GM12878 (cell line): ENCODE data around the gene CERT1. TPM values are rescaled to one million over a fixed set of nuclear protein-coding genes. Genes with fewer than 3 reads are reported as not detected.

Experiments
- ATAC-seq: fragments of 200-7000 bp; cut with Tn5 transposase; 3 replicates; pipeline ENCODE4 v1.9.1; 2020; ENCODE audit warnings: mild to moderate bottlenecking, moderate library complexity
- BruUV-seq: library from RNA; stranded (reverse); fragments of 400-500 nt; replicated peaks from 2 replicates; lab custom pipeline; 2021; lab: Mats Ljungman, UMichigan
- CTCF ChIA-PET: fragments of 300-600 bp; sonication (Branson Sonifier 250); formaldehyde crosslinking; extraction: SDS; loops from one replicate; lab custom pipeline; 2021; ENCODE audit warnings: inconsistent platforms; lab: Yijun Ruan, JAX
- POLR2A ChIA-PET: fragments of 350-600 bp; formaldehyde crosslinking; extraction: SDS; loops from one replicate; lab custom pipeline; 2021; ENCODE audit warnings: inconsistent platforms; lab: Charles Lee
- RAD21 ChIA-PET: fragments of 300-600 bp; sonication (Branson Sonifier 250); formaldehyde crosslinking; loops from one replicate; lab custom pipeline; 2023; ENCODE audit warnings: antibody characterized with exemption; ENCODE audit not compliant: unreplicated experiment; lab: Charles Lee
- SMC1A ChIA-PET: fragments of 300-600 bp; sonication (Branson Sonifier 250); formaldehyde crosslinking; loops from one replicate; lab custom pipeline; 2023; ENCODE audit not compliant: unreplicated experiment, uncharacterized antibody; lab: Charles Lee
- DNase-seq: peaks from one replicate; pipeline ENCODE4 v3.0.0-alpha.2; 2011; ENCODE audit warnings: low read depth, low spot score
- FAIRE-seq: peaks from 3 replicates; lab custom pipeline; 2011; peaks lifted over from hg19 to GRCh38; lab: Jason Lieb, UNC
- H2AFZ ChIP-seq: 2 replicates; pipeline ENCODE4 v1.6.0; 2011; ENCODE audit warnings: low read depth, low read length, control low read depth; ENCODE audit not compliant: control insufficient read depth
- H3K27ac ChIP-seq: 2 replicates; pipeline ENCODE4 v1.5.1; 2011; ENCODE audit warnings: control low read depth; ENCODE audit not compliant: control insufficient read depth, insufficient read depth
- H3K27me3 ChIP-seq, 2 experiments: replicated peaks in 1 of 2; 2 replicates each; pipeline versions ENCODE4 v1.6.0 to v1.6.1; 2011; ENCODE audit warnings: low read length in 1 of 2; ENCODE audit not compliant: control insufficient read depth in 2 of 2, insufficient read depth in 2 of 2
- H3K36me3 ChIP-seq, 2 experiments: 2 replicates each; pipeline ENCODE4 v1.5.1; 2011; ENCODE audit warnings: low read length in 1 of 2; ENCODE audit not compliant: control insufficient read depth in 2 of 2, insufficient read depth in 2 of 2
- H3K4me1 ChIP-seq: 2 replicates; pipeline ENCODE4 v1.6.1; 2011; ENCODE audit warnings: mild to moderate bottlenecking, low read length, moderate library complexity, mixed read lengths; ENCODE audit not compliant: control insufficient read depth, insufficient read depth
- H3K4me2 ChIP-seq: 2 replicates; pipeline ENCODE4 v1.6.0; 2011; ENCODE audit warnings: control low read depth; ENCODE audit not compliant: control insufficient read depth, insufficient read depth
- H3K4me3 ChIP-seq: fragments of 200-600 bp; sonication (generic); 2 replicates; pipeline ENCODE4 v1.5.1; 2016
- H3K79me2 ChIP-seq: 2 replicates; pipeline ENCODE4 v1.6.0; 2011; ENCODE audit warnings: low read length; ENCODE audit not compliant: control insufficient read depth, insufficient read depth
- H3K9ac ChIP-seq: 2 replicates; pipeline ENCODE4 v1.8.0; 2011; ENCODE audit warnings: low read length, control low read depth, mixed read lengths; ENCODE audit not compliant: control insufficient read depth, insufficient read depth
- H3K9me3 ChIP-seq: replicated peaks from 3 replicates; pipeline ENCODE4 v1.5.1; 2011; ENCODE audit warnings: mild to moderate bottlenecking, low read length; ENCODE audit not compliant: control insufficient read depth, insufficient read depth
- H4K20me1 ChIP-seq: 2 replicates; pipeline ENCODE4 v1.6.0; 2011; ENCODE audit not compliant: control insufficient read depth, insufficient read depth
- CBFB ChIP-seq: IDR thresholded peaks from 2 replicates; pipeline ENCODE4 v1.6.1; 2016; ENCODE audit warnings: antibody characterized with exemption, low read depth
- ELK1 ChIP-seq: IDR thresholded peaks from 2 replicates; pipeline ENCODE4 v1.6.1; 2012; ENCODE audit warnings: low read depth, low read length, improper control_type of control experiment
- EZH2 ChIP-seq: IDR thresholded peaks from 2 replicates; pipeline ENCODE4 v1.6.1; 2012; ENCODE audit warnings: low read depth, mild to moderate bottlenecking, control low read depth, inconsistent platforms, low read length, borderline replicate concordance; ENCODE audit not compliant: control insufficient read depth
- HDAC2 ChIP-seq: fragments of 200-600 bp; sonication (generic); IDR thresholded peaks from 2 replicates; pipeline ENCODE4 v1.6.1; 2017
- MTA2 ChIP-seq: fragments of 450-650 bp; IDR thresholded peaks from 2 replicates; pipeline ENCODE4 v1.6.1; 2016; ENCODE audit warnings: low read depth, mild to moderate bottlenecking, moderate library complexity
- NFIC ChIP-seq: IDR thresholded peaks from 2 replicates; pipeline ENCODE4 v1.6.1; 2012; ENCODE audit warnings: low read depth, mild to moderate bottlenecking, inconsistent platforms, low read length, moderate library complexity
- PAX5 ChIP-seq: IDR thresholded peaks from 2 replicates; pipeline ENCODE4 v1.6.1; 2011; ENCODE audit warnings: low read depth, low read length, borderline replicate concordance
- PKNOX1 ChIP-seq: fragments of 450-650 bp; IDR thresholded peaks from 2 replicates; pipeline ENCODE4 v1.6.1; 2016; ENCODE audit warnings: mild to moderate bottlenecking
- RB1 ChIP-seq: fragments of 450-650 bp; formaldehyde crosslinking; IDR thresholded peaks from 2 replicates; pipeline ENCODE4 v1.6.1; 2017; ENCODE audit warnings: mild to moderate bottlenecking, borderline replicate concordance
- RELA ChIP-seq: fragments of 450-650 bp; IDR thresholded peaks from 2 replicates; pipeline ENCODE4 v1.8.0; 2014; ENCODE audit warnings: borderline replicate concordance; ENCODE audit not compliant: partially characterized antibody
- RFX5 ChIP-seq: IDR thresholded peaks from 2 replicates; pipeline ENCODE4 v1.6.1; 2011; ENCODE audit warnings: low read depth, low read length, improper control_type of control experiment
- SMAD1 ChIP-seq: fragments of 450-650 bp; IDR thresholded peaks from 2 replicates; pipeline ENCODE4 v1.6.1; 2018; ENCODE audit warnings: mild to moderate bottlenecking, low read depth; ENCODE audit not compliant: partially characterized antibody
- TBL1XR1 ChIP-seq: IDR thresholded peaks from 2 replicates; pipeline ENCODE4 v1.6.1; 2012; ENCODE audit warnings: low read depth, low read length, improper control_type of control experiment
- WGBS: methylation state at CpG from one replicate; pipeline ENCODE4 v1.1.6; 2016; ENCODE audit warnings: low lambda C conversion rate; ENCODE audit not compliant: insufficient replicate concordance, insufficient coverage; ENCODE audit errors: missing lambda C conversion rate; 5-methylcytosine and 5-hydroxymethylcytosine counted together
- in situ Hi-C: fragments of 300-500 bp; cut with MboI; formaldehyde crosslinking; loops from 9 replicates; pipeline ENCODE4 v1.14.3; 2018; ENCODE audit warnings: mixed read lengths
- intact Hi-C: fragments of 100-400 bp; cut with micrococcal nuclease; formaldehyde crosslinking; loops from one replicate; pipeline ENCODE4 v1.14.2; 2022; ENCODE audit not compliant: unreplicated experiment
- polyA plus RNA-seq, 11 experiments: library from polyadenylated mRNA; depleted of rRNA in 4 of 11; unstranded in 6 of 11; stranded (reverse) in 5 of 11; fragments of >200 nt; fragmentation: Nextera tagmentation in 4 of 11; fragmentation: Illumina TruSeq in 1 of 11; extraction: Ambion mirVana in 4 of 11; extraction: Trizol in 1 of 11; gene quantifications; 1 replicate in 1 of 11; 2 replicates in 10 of 11; pipeline versions ENCODE4 v1.2.1 to v1.2.3, GENCODE V29; 2011 to 2016; ENCODE audit warnings: inconsistent platforms in 2 of 11, missing spikeins in 2 of 11, low read depth in 1 of 11
- total RNA-seq, 4 experiments: library from RNA; depleted of rRNA in 3 of 4; stranded (reverse); fragments of >200 nt in 3 of 4; fragmentation: Illumina TruSeq in 1 of 4; extraction: Trizol in 1 of 4; gene quantifications; 2 replicates each; pipeline versions ENCODE4 v1.2.1 to v1.2.3, GENCODE V29; 2013 to 2021
- TF ChIP-seq, protein P1 (sequence below): fragments of 450-650 bp; IDR thresholded peaks from 2 replicates; pipeline ENCODE4 v1.6.1; 2018; ENCODE audit warnings: borderline replicate concordance, mild to moderate bottlenecking; ENCODE audit not compliant: partially characterized antibody
- TF ChIP-seq, protein P2 (sequence below): fragments of 450-650 bp; IDR thresholded peaks from 2 replicates; pipeline ENCODE4 v1.6.1; 2016; ENCODE audit warnings: mild to moderate bottlenecking, moderate library complexity, borderline replicate concordance
- TF ChIP-seq, protein P3 (sequence below): IDR thresholded peaks from 2 replicates; pipeline ENCODE4 v1.6.1; 2011; ENCODE audit warnings: low read depth, mild to moderate bottlenecking, low read length, moderate library complexity, borderline replicate concordance; ENCODE audit errors: extremely low read depth

CERT1 gene
- total and polyA plus RNA-seq, 10 of the 15 experiments (the other 5 are each of a cell fraction or from before 2014, with no cell fraction given): 7.7 to 36.7 (median 25.6) TPM

GRCh38 chr5:75441560-75441959 lies 69.9 kb downstream of the CERT1 start:
- WGBS: 100% methylated on average over 2 of the region's 2 CpGs
- no peak for FAIRE-seq
- CTCF ChIA-PET: no interaction called here
- no peak for TF ChIP-seq MTA2
- TF ChIP-seq CBFB: no peak
- no peak for TF ChIP-seq TBL1XR1
- TF ChIP-seq, protein P1, sequence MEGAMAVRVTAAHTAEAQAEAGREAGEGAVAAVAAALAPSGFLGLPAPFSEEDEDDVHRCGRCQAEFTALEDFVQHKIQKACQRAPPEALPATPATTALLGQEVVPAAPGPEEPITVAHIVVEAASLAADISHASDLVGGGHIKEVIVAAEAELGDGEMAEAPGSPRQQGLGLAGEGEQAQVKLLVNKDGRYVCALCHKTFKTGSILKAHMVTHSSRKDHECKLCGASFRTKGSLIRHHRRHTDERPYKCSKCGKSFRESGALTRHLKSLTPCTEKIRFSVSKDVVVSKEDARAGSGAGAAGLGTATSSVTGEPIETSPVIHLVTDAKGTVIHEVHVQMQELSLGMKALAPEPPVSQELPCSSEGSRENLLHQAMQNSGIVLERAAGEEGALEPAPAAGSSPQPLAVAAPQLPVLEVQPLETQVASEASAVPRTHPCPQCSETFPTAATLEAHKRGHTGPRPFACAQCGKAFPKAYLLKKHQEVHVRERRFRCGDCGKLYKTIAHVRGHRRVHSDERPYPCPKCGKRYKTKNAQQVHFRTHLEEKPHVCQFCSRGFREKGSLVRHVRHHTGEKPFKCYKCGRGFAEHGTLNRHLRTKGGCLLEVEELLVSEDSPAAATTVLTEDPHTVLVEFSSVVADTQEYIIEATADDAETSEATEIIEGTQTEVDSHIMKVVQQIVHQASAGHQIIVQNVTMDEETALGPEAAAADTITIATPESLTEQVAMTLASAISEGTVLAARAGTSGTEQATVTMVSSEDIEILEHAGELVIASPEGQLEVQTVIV: no peak
- TF ChIP-seq RFX5: no peak
- TF ChIP-seq PKNOX1: no peak
- TF ChIP-seq NFIC: no peak
- TF ChIP-seq HDAC2: no peak
- TF ChIP-seq RB1: no peak
- TF ChIP-seq SMAD1: no peak
- TF ChIP-seq, protein P2, sequence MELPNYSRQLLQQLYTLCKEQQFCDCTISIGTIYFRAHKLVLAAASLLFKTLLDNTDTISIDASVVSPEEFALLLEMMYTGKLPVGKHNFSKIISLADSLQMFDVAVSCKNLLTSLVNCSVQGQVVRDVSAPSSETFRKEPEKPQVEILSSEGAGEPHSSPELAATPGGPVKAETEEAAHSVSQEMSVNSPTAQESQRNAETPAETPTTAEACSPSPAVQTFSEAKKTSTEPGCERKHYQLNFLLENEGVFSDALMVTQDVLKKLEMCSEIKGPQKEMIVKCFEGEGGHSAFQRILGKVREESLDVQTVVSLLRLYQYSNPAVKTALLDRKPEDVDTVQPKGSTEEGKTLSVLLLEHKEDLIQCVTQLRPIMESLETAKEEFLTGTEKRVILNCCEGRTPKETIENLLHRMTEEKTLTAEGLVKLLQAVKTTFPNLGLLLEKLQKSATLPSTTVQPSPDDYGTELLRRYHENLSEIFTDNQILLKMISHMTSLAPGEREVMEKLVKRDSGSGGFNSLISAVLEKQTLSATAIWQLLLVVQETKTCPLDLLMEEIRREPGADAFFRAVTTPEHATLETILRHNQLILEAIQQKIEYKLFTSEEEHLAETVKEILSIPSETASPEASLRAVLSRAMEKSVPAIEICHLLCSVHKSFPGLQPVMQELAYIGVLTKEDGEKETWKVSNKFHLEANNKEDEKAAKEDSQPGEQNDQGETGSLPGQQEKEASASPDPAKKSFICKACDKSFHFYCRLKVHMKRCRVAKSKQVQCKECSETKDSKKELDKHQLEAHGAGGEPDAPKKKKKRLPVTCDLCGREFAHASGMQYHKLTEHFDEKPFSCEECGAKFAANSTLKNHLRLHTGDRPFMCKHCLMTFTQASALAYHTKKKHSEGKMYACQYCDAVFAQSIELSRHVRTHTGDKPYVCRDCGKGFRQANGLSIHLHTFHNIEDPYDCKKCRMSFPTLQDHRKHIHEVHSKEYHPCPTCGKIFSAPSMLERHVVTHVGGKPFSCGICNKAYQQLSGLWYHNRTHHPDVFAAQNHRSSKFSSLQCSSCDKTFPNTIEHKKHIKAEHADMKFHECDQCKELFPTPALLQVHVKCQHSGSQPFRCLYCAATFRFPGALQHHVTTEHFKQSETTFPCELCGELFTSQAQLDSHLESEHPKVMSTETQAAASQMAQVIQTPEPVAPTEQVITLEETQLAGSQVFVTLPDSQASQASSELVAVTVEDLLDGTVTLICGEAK: no peak
- no peak for TF ChIP-seq ELK1
- TF ChIP-seq RELA: no peak
- TF ChIP-seq EZH2: no peak
- TF ChIP-seq, protein P3, sequence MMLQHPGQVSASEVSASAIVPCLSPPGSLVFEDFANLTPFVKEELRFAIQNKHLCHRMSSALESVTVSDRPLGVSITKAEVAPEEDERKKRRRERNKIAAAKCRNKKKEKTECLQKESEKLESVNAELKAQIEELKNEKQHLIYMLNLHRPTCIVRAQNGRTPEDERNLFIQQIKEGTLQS: no peak
- no peak for TF ChIP-seq PAX5

More at GRCh38 chr5:75441560-75441959, 69.9 kb downstream of the CERT1 start:
- DNase-seq: no peak
- Histone ChIP-seq H3K9me3 (peaks cover 12% of the 10 kb centered on the region), H3K79me2 (no peaks in the 10 kb centered on the region; the same call in none of the 2 replicates), H3K4me3 (no peak overlapping the region), H3K36me3 (no peaks in the 10 kb centered on the region; a peak in 2 of 4 replicates), H3K4me1 (no peaks in the 10 kb centered on the region), H2AFZ (no peak overlapping the region), H4K20me1 (no peaks in the 10 kb centered on the region), H3K27ac (no peak overlapping the region), H3K4me2 (no peak overlapping the region), H3K27me3 (no peaks in the 10 kb centered on the region), H3K9ac (no peak overlapping the region)
- in situ Hi-C loops: no loop called here
- ATAC-seq: no peak
- ChIA-PET POLR2A (no interaction called here), SMC1A (interaction anchor here (1.5 kb wide), 1 partner anchor 33 kb away, joined by 3 read pairs; no protein-coding TSS in a partner anchor), RAD21 (no interaction called here)
- no TSS peak for BruUV-seq
- intact Hi-C loops: no loop called here
